GM18508 (cell line): ENCODE measurements around the gene HBD.

Source experiments
- ATAC-seq: cut with Tn5 transposase; IDR thresholded peaks from one replicate; pipeline ENCODE4 v1.9.1; 2021; ENCODE audit warnings: moderate number of reproducible peaks; ENCODE audit not compliant: insufficient read depth, unreplicated experiment

The HBD gene

DNA sequence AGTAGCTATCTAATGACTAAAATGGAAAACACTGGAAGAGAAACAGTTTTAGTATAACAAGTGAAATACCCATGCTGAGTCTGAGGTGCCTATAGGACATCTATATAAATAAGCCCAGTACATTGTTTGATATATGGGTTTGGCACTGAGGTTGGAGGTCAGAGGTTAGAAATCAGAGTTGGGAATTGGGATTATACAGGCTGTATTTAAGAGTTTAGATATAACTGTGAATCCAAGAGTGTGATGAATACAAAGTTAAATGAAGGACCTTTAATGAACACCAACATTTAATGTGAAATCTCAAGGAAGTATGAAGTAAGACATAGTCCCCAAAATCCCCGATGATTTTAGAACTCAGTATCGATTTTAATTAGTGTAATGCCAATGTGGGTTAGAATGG, 3.1 kb upstream of the HBD start:
- no peak for ATAC-seq

DNA sequence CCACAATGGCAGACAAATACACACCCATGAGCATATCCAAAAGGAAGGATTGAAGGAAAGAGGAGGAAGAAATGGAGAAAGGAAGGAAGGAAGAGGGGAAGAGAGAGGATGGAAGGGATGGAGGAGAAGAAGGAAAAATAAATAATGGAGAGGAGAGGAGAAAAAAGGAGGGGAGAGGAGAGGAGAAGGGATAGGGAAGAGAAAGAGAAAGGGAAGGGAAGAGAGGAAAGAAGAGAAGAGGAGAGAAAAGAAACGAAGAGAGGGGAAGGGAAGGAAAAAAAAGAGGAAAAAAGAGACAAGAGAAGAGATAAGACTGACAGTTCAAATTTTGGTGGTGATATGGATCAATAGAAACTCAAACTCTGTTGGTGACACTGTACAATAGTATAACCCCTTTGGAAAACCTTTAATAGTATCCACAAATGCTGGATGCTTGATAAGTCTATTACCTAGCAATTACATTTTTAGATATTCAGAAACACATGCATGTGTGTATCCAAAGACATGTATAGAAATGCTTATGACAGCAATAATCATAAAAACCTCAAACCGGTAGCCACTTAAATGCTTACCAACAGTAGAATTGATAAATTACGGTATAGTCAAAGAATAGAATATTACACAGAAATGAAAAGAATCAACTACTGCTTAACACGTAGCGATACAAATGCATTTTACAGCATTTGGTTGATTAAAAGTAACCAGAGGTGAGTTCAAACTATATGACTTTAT, 1.2 kb upstream of the HBD start:
- ATAC-seq = no peak

DNA sequence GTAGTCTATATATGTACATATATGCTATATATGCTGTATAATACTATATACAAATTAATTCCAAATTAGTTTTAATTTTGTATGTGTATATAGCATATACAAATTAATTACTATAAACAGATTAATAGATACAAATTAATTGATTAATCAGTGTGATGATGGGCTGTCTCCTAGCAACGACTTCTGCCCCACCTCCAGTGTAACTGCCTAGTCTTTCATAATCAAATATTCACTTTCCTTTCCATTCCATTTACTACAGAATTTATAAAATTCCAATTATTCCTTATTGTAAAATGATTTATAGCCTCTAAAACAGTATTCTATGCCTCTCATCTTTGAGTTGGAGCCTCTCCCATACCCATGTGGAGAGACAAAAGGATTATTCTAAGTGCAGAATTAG, 976 bp downstream of the HBD start:
- ATAC-seq = no peak

DNA sequence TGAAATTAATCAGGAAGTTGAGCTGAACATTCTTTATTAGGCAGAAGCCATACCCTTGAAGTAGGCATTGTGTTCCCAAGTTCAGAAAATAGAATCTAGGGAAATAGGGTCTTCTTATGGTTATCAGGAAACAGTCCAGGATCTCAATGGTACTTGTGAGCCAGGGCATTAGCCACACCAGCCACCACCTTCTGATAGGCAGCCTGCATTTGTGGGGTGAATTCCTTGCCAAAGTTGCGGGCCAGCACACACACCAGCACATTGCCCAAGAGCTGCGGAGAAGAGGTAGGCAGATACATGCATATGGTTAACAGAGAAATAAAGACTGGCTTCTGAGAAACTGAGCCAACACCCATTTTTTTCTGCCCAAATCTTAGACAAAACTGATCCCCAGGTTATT, 1.5 kb downstream of the HBD start:
- ATAC-seq = no peak

DNA sequence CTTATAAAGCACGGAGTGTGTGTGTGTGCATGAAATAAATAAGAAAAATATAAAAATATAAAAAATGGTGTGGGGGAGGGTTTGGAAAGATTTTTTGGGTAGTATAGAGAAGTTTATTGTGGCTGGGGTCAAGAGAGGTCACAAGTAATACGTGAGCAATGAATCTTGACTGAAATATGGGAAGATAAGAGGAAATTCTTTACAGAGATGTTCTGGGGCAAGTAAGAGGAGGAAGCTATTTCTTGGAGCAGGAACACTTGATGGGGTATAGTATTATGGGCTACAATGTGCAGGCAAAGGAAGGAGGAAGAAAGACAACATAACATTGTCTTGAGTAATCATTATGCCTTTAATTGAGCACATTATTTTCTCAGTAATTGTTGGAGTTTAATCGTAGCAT, 2.1 kb downstream of the HBD start:
- ATAC-seq = no peak

DNA sequence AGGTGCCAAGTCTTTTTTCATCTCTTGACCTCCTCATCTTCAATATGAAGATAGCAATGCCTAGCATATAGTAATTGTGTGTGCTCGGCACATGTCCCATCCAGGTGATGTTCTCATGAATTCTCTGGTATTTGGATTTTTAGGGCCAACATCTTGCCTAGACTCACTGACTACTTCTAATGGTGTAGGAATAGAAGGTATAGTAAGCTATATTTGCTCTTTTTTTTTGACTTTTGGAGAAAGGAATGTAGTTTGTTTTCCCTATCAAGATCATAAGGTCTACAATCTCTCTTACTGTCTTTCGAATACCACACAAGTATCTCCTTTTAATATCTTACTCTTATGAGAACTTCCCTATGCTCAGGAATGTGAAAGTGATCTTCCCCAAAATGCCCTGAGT, 3.2 kb downstream of the HBD start:
- ATAC-seq = no peak

DNA sequence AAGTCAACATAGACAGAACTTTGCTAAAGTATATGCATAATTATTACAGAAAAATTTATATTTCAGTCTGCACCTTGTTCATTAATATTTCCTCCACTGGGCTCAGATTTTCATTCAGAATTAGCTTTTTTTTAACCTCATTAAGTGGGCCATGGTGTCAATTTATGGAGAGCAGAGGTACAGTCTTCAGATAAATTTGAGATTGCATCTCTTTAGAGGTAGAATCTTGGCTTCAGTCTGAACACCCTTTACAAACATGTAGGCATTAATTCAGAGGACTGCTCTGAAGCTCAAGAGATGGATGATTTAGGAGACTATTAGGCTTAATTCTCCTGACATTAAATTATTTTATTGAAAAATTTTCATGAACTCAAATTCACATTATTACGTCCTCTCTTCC, 4.0 kb downstream of the HBD start:
- no peak for ATAC-seq

DNA sequence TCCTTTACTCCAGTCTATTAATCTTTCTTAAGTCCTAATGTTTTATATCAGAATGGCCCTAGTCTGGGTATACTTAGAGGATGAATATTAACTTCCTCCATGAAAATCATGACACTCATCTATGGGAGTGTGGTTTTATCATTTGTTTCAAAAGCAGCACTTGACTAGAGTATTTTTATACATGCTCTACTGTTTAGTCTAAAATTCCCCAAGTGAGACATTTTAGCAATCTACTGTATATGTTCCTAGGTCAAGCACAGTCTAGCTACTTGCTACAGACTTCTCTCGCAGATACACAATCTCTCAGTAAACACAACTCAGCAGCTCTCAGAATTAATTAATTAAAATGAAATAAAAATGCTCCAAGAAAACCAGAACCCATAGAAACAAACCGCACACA, 4.5 kb downstream of the HBD start:
- no peak for ATAC-seq

DNA sequence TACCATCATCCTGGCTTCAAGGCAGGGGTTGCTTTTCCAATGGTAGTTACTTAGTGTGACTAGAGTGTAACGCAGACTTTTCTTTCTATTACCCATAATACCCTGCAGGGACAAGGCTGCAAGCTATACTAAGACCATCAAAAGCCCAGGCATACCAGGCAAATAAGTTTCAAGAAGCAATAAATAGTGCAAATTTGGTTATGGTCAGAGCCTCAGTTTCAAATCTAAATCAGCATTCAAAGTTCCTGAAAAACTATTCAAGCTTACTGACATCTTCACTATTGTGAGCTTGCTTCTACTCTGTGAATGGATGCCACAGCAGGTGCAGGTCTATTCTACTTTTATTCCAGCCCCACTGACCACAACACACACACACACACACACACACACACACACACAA, 4.9 kb downstream of the HBD start:
- no peak for ATAC-seq

DNA sequence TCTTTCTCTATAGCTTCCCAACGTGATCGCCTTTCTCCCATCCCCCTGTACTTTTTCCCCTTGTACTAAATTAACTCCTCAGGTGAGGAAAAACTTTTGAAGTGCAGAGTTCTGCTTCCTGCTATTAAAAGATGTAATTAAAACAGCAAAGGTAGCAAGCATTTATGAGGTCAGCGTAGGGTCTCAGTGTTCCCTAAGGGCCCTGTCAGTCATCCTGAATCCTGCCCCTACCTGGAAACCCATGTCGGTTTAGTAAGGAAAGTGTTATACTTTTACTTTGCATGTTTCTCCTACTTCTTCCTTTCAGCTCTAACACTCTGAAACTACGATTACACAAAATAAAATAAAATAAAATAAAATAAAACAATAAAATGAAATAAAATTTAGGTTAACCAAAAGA, 6.2 kb downstream of the HBD start:
- no peak for ATAC-seq

DNA sequence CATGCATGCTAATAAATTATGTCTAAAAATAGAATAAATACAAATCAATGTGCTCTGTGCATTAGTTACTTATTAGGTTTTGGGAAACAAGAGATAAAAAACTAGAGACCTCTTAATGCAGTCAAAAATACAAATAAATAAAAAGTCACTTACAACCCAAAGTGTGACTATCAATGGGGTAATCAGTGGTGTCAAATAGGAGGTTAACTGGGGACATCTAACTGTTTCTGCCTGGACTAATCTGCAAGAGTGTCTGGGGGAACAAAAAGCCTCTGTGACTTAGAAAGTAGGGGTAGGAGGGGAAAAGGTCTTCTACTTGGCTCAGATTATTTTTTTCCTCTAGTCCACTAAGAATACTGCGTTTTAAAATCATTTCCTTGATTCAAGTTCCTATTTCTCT, 6.6 kb downstream of the HBD start:
- ATAC-seq = no peak

DNA sequence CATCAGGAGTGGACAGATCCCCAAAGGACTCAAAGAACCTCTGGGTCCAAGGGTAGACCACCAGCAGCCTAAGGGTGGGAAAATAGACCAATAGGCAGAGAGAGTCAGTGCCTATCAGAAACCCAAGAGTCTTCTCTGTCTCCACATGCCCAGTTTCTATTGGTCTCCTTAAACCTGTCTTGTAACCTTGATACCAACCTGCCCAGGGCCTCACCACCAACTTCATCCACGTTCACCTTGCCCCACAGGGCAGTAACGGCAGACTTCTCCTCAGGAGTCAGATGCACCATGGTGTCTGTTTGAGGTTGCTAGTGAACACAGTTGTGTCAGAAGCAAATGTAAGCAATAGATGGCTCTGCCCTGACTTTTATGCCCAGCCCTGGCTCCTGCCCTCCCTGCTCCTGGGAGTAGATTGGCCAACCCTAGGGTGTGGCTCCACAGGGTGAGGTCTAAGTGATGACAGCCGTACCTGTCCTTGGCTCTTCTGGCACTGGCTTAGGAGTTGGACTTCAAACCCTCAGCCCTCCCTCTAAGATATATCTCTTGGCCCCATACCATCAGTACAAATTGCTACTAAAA, 7.5 kb downstream of the HBD start, which contains the start of gene HBB:
Gene HBB, minus strand, starts transcription at position 340 of the 579 bp plus-strand sequence. Its CDS starts 50 bp downstream, at position 290.
- no peak for ATAC-seq

DNA sequence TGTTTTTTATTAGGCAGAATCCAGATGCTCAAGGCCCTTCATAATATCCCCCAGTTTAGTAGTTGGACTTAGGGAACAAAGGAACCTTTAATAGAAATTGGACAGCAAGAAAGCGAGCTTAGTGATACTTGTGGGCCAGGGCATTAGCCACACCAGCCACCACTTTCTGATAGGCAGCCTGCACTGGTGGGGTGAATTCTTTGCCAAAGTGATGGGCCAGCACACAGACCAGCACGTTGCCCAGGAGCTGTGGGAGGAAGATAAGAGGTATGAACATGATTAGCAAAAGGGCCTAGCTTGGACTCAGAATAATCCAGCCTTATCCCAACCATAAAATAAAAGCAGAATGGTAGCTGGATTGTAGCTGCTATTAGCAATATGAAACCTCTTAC, 8.8 kb downstream of the HBD start:
- ATAC-seq = no peak

DNA sequence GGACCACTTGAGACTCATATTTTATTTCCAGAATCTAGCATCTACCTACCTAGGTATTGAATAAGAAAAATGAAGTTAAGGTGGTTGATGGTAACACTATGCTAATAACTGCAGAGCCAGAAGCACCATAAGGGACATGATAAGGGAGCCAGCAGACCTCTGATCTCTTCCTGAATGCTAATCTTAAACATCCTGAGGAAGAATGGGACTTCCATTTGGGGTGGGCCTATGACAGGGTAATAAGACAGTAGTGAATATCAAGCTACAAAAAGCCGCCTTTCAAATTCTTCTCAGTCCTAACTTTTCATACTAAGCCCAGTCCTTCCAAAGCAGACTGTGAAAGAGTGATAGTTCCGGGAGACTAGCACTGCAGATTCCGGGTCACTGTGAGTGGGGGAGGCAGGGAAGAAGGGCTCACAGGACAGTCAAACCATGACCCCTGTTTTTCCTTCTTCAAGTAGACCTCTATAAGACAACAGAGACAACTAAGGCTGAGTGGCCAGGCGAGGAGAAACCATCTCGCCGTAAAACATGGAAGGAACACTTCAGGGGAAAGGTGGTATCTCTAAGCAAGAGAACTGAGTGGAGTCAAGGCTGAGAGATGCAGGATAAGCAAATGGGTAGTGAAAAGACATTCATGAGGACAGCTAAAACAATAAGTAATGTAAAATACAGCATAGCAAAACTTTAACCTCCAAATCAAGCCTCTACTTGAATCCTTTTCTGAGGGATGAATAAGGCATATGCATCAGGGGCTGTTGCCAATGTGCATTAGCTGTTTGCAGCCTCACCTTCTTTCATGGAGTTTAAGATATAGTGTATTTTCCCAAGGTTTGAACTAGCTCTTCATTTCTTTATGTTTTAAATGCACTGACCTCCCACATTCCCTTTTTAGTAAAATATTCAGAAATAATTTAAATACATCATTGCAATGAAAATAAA, 9.5 kb downstream of the HBD start:
- no peak for ATAC-seq

DNA sequence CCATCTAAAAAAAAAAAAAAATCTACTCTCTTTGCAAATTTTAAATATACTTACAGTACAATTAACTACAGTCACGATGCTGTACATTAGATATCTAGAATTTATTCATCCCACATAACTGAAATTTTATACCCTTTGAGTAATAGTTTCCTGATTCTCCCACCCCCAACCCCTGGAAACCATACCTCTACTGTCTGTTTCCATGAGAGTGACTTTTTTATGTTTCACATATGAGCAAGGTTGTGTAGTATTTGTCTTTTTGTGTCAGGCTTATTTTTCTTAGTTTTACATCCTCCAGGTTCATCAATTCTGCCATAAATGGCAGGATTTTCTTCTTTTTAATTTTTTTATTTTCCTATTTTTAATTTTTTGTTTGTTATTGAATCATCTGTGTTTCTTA, 10.6 kb downstream of the HBD start:
- no peak for ATAC-seq

DNA sequence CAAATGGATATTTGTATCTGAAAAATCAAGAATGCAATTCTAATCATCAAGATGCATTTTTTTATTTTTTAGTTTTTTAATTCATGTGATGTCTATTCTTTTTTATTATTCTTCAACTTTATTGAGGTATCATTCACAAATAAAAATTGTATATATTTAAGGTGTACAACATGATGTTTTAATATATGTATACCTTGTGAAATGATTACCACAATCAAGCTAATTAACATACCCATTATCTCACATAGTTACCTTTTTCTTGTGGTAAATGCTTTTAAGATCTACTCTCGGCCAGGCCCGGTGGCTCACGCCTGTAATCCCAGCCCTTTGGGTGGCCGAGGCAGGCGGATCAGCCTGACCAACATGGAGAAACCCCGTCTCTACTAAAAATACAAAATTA, 11.1 kb downstream of the HBD start:
- ATAC-seq = no peak

DNA sequence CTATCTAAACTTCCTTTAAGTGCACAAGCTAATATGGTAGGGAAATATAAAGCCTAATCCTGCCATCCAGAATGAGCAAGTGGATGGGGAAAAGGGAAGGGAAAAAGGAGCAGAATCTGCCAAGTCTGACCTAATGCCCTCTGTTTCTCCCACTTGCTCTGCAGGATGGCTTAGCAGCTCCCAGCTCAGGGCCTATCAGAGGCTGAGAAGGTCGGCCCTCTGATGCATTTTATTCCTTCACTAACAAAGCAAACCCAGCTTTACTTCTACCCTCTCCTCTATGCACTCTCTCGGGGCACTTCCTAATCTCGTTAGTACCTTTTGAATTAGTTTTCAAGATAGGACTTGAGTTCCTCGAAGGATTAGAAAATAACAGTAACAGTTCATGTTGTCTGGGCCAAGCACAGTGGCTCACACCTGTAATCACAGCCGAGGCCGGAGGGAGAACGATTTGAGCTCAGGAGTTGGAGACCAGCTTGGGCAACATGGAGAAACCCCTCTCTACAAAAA, 23.9 kb downstream of the HBD start:
- ATAC-seq = no peak

DNA sequence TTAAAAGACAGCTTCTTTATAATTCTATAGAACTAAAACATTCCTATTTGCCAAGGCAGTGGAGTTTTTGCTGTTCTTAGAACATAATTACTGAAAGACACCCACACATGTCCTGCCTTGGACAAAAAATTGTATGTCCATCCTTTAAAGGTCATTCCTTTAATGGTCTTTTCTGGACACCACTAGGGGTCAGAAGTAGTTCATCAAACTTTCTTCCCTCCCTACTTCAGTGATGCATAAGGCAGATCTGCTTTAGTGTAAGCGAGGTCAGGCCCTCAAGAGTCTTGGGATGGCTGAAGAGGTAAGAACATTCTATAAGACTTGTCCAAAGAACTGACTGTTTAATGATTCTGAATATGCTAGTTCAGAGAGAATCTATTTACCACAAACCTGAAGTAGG, 29.5 kb downstream of the HBD start:
- ATAC-seq = peak; percentile 79

DNA sequence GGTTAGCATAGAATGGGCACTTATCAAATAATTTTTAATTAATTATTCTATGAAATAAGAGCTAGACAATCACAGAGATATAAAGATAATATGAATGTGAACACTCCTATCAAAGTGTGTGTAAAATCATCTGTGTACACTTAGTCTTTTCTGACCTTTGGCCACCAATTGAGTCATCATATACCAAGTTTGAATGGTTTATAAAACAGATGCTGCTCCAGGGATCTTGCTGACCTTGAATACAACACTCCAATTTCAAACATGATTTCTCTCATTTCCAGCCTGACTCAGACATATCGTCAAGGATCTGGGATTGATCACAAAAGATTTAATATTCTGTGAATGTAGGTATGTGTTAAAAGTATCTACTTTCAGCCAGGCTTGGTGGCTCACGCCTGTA, 30.9 kb downstream of the HBD start:
- no peak for ATAC-seq

DNA sequence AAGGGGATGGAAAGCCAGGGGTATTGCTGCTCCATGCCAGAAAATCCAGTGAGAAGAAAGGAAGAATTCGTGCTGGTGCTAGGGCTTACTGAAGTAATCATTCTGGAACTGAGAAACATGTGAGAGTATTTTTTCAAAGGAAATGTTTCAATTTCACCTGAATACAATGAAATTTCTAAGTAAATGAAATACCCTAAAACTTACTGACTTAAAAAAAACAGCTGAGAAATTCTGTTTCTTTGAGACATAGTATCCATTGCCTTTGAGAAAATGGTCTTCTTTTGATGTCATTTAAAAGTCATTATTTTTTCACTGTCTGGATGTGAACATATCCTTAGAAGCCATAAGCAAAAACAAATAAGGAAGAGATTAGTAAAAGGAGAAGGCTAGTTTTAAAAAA, 33.7 kb downstream of the HBD start, which contains the start of gene OR51V1:
Gene OR51V1, minus strand, starts transcription at position 101 of the 400 bp plus-strand sequence. Its CDS starts 0 bp downstream, at position 101.
- no peak for ATAC-seq

DNA sequence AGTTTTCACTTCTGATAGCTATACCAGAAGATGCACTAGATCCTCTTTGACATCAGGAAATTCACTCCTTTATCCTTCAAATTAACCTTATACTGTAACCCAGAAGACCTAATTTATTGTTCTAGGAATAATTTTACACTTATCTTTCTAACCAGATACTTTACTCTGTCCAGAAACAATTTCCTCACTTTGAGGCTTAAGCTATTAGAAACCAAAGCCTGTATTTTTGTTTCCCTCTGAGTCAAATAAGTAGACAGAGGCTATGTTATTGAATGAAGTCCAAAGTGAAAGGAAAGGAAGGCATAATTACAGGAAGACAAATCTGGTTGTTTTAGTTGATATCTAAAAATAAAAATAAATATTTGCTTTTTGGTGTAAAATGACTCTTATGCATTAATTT, 36.0 kb downstream of the HBD start:
- ATAC-seq = no peak
